DOHH2 (cell line): Measurements from ENCODE around the gene STRA8.

ENCODE experiments used
- H3F3A ChIP-seq: fragments of 200-600 bp; sonication (generic), shearing (Covaris generic); 2 replicates; pipeline ENCODE4 v1.6.0; 2016; ENCODE audit warnings: antibody characterized with exemption, mild to moderate bottlenecking; ENCODE audit not compliant: control insufficient read depth, insufficient read depth
- H3K27ac ChIP-seq: fragments of 200-600 bp; sonication (generic); 2 replicates; pipeline ENCODE4 v1.5.1; 2014; ENCODE audit warnings: low read depth, mild to moderate bottlenecking, low read length, moderate library complexity
- H3K27me3 ChIP-seq: fragments of 200-600 bp; sonication (generic); 2 replicates; pipeline ENCODE4 v1.6.1; 2014; ENCODE audit warnings: mild to moderate bottlenecking, low read length, mixed read lengths; ENCODE audit not compliant: control insufficient read depth
- H3K36me3 ChIP-seq: fragments of 200-600 bp; sonication (generic); 2 replicates; pipeline ENCODE4 v1.6.1; 2014; ENCODE audit warnings: mild to moderate bottlenecking, low read length, moderate library complexity, mixed read lengths; ENCODE audit not compliant: control insufficient read depth
- H3K4me1 ChIP-seq: fragments of 200-600 bp; sonication (generic); 2 replicates; pipeline ENCODE4 v1.6.1; 2014; ENCODE audit warnings: mild to moderate bottlenecking, low read length, mixed read lengths; ENCODE audit not compliant: control insufficient read depth
- H3K4me2 ChIP-seq: fragments of 200-600 bp; sonication (generic); 2 replicates; pipeline ENCODE4 v1.6.0; 2014; ENCODE audit warnings: mild to moderate bottlenecking, low read length, moderate library complexity
- H3K4me3 ChIP-seq: fragments of 200-600 bp; sonication (generic); 2 replicates; pipeline ENCODE4 v1.5.1; 2014; ENCODE audit warnings: mild to moderate bottlenecking, low read length, mixed read lengths
- H3K79me2 ChIP-seq: fragments of 200-600 bp; sonication (generic); 2 replicates; pipeline ENCODE4 v1.6.1; 2014; ENCODE audit warnings: mild to moderate bottlenecking, low read length, mixed read lengths; ENCODE audit not compliant: control insufficient read depth
- H3K9me2 ChIP-seq: fragments of 200-600 bp; sonication (generic); replicated peaks from 2 replicates; pipeline ENCODE4 v1.6.1; 2014; ENCODE audit warnings: mild to moderate bottlenecking, low read length, mixed read lengths; ENCODE audit not compliant: control insufficient read depth
- H3K9me3 ChIP-seq: fragments of 200-600 bp; sonication (generic); 2 replicates; pipeline ENCODE4 v1.6.1; 2014; ENCODE audit warnings: antibody characterized with exemption, low read length, mixed read lengths; ENCODE audit not compliant: control insufficient read depth, insufficient read depth
- H4K20me1 ChIP-seq: fragments of 200-600 bp; sonication (generic); 2 replicates; pipeline ENCODE4 v1.6.0; 2014; ENCODE audit warnings: low read depth, mild to moderate bottlenecking, antibody characterized with exemption, low read length, moderate library complexity; ENCODE audit not compliant: control insufficient read depth, insufficient read depth
- EZH2phosphoT487 ChIP-seq: fragments of 200-600 bp; sonication (generic); IDR thresholded peaks from 2 replicates; pipeline ENCODE4 v1.6.1; 2017; ENCODE audit warnings: borderline replicate concordance, mild to moderate bottlenecking, antibody characterized with exemption, low read length, moderate library complexity, mixed read lengths
- TF ChIP-seq, protein P1 (sequence below): fragments of 200-600 bp; sonication (generic); IDR thresholded peaks from one replicate; pipeline ENCODE4 v1.5.1; 2014; ENCODE audit warnings: antibody characterized with exemption, mild to moderate bottlenecking, low read depth, low read length; ENCODE audit not compliant: poor library complexity, severe bottlenecking

The STRA8 gene, protein sequence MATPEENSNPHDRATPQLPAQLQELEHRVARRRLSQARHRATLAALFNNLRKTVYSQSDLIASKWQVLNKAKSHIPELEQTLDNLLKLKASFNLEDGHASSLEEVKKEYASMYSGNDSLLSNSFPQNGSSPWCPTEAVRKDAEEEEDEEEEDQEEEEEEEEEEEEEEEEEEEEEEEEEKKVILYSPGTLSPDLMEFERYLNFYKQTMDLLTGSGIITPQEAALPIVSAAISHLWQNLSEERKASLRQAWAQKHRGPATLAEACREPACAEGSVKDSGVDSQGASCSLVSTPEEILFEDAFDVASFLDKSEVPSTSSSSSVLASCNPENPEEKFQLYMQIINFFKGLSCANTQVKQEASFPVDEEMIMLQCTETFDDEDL

DNA sequence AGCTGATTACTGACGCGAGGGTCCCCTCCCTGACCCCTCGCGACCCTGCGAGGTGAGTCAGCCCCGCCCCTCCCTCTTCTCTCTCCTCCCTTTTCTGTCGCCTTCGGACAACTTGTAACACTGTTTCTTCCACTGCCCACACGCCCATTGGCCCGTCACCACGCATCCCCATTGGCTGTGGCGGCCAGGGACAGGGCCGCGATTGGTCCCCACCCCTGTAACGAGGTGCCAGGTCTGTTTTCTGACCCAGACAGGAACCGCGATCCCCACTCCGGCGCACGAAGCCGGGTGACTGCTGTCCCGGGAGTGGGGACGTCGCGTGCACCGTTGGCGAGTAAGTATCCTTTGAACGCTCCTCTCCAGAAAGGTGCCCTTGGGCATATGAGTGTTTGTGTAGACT, at the start of gene STRA8:
Gene STRA8 (plus strand): TSS at position 269 of the 400 bp plus-strand sequence. CDS start 6,687 bp downstream, outside the sequence.
- no peaks in the 10 kb centered on the region for H3K9me2 ChIP-seq
- no peaks in the 10 kb centered on the region for H3K36me3 ChIP-seq
- H3K9me3 ChIP-seq: no peaks in the 10 kb centered on the region
- H3K79me2 ChIP-seq: no peaks in the 10 kb centered on the region
- H4K20me1 ChIP-seq: no peaks in the 10 kb centered on the region
- no peaks in the 10 kb centered on the region for H3K27me3 ChIP-seq
- H3K4me2 ChIP-seq: no peak within 1 kb of the TSS
- no peak for TF ChIP-seq EZH2phosphoT487
- H3K27ac ChIP-seq: no peak within 1 kb of the TSS
- H3K4me1 ChIP-seq: no peaks in the 10 kb centered on the region
- H3K4me3 ChIP-seq: no peak within 1 kb of the TSS
- no peaks in the 10 kb centered on the region for H3F3A ChIP-seq

DNA sequence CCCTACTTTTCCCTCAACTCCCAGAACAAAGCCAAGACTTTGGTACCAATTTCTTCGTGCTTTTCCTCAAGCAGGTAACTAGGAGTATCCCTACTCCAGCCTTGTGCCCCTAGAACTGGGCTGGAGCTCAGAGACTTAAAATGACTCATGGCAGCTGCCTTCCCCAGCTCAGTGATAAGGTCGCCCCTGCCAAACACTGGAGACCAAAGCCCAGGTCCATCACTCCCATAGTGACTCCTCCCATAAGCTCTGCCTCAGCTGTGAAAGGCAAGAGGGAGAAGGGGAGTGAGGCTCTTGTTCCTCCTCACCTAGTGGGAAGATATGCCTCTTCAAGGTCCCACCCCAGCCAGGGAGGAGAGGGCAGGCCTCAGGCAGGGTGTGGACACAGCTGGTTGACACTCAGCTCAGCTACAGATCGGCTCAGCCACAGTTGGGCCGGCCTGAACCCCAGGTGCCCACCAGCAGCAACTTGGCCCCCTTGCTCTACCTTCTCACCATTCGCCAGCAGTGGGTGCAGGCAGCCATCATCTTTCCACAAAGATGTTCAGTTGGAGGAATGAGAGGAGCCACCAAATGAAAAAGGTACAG, 49.3 kb upstream of the STRA8 start:
- peaks cover 83% of the 10 kb centered on the region for H3K36me3 ChIP-seq

DNA sequence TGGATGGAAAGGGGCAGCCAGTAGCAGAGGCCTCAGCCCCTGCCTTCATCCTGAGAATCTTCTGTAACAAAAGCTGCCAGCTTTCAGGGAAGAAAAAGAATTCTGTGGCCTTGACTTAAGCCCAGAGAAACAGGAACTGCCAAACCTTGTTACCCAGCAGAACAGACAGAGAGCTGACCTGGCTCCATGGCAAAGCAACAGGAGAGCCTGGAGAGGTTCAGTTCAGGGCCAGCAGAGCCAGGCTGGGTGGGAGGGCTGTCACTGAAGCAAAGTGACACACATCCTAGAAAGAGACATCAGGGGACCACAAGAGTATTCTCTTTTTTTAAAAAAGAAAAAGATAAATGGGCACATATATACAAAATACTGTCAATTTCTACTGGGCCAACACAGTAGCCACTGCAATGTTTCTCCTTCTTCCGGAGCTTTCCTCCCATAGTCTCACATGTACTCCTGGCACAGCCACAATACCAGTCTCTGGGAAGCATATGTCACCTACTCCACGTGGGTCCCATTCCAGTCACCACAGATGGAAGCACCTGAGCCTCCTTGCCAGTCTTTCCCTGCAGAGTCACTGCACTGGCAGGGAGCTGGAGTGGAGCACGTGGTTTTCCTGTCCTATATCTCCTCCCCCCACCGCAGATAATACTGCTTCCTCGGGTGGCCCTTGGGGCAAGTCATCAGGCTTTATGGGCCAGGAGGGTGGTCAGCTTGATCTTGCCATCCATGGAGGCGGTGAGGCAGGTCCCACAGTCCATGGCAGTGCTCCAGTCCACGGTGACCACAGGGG, 48.0 kb upstream of the STRA8 start:
- Histone ChIP-seq H3K36me3 (peaks cover 70% of the 10 kb centered on the region), H3K4me2 (no peak overlapping the region), H3K4me3 (no peak overlapping the region), H4K20me1 (no peaks in the 10 kb centered on the region), H3K27me3 (no peaks in the 10 kb centered on the region), H3K79me2 (no peaks in the 10 kb centered on the region), H3K9me3 (peaks cover 20% of the 10 kb centered on the region), H3K9me2 (no peaks in the 10 kb centered on the region), H3K27ac (no peak overlapping the region), H3F3A (no peaks in the 10 kb centered on the region), H3K4me1 (no peaks in the 10 kb centered on the region)
- TF ChIP-seq, protein P1, sequence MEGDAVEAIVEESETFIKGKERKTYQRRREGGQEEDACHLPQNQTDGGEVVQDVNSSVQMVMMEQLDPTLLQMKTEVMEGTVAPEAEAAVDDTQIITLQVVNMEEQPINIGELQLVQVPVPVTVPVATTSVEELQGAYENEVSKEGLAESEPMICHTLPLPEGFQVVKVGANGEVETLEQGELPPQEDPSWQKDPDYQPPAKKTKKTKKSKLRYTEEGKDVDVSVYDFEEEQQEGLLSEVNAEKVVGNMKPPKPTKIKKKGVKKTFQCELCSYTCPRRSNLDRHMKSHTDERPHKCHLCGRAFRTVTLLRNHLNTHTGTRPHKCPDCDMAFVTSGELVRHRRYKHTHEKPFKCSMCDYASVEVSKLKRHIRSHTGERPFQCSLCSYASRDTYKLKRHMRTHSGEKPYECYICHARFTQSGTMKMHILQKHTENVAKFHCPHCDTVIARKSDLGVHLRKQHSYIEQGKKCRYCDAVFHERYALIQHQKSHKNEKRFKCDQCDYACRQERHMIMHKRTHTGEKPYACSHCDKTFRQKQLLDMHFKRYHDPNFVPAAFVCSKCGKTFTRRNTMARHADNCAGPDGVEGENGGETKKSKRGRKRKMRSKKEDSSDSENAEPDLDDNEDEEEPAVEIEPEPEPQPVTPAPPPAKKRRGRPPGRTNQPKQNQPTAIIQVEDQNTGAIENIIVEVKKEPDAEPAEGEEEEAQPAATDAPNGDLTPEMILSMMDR: no peak
- no peak for TF ChIP-seq EZH2phosphoT487

More for the DNA sequence above, 49.3 kb upstream of the STRA8 start:
- H3K4me2 ChIP-seq: no peak overlapping the region
- H3K4me1 ChIP-seq: no peaks in the 10 kb centered on the region
- TF ChIP-seq, protein P1: no peak
- TF ChIP-seq EZH2phosphoT487: no peak
- H3K27ac ChIP-seq: no peak overlapping the region
- H3K79me2 ChIP-seq: no peaks in the 10 kb centered on the region
- no peak overlapping the region for H3K4me3 ChIP-seq
- H3K9me2 ChIP-seq: no peaks in the 10 kb centered on the region
- no peaks in the 10 kb centered on the region for H3F3A ChIP-seq
- no peaks in the 10 kb centered on the region for H4K20me1 ChIP-seq
- H3K27me3 ChIP-seq: no peaks in the 10 kb centered on the region
- peaks cover 31% of the 10 kb centered on the region for H3K9me3 ChIP-seq
